ENCODE results near the gene MAML3. TPM values are rescaled to one million over a fixed set of nuclear protein-coding genes. Genes with fewer than 3 reads are reported as not detected.

The MAML3 gene
- total RNA-seq, 1 donor from 2014 or later = 4.3 TPM

GRCh38 chr4:140156529-140157171 lies 2.7 kb upstream of the MAML3 start:
- intact Hi-C loops (cut with micrococcal nuclease) = no loop called here

DNA sequence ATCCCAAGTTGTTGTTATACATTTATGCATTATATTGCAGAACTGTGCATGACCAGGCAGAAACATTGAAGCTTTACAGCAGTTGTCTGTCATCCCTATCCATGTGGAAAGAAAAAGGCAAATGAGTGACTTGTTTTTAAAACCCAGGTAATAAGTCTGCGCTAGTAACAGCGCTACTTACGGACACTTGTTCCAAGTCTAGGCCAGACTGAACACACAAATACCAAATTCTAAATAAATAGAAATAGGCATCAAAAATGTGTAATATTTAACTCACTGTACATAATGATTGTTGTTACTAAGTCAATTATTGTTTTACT lies 548 bp upstream of the MAML3 start:
- intact Hi-C loops (cut with micrococcal nuclease) = loop anchor here (1.0 to 5.0 kb wide), 4 partner anchors 95 to 1072 kb away; partner anchors contain the start of genes NAA15 and NDUFC1

DNA sequence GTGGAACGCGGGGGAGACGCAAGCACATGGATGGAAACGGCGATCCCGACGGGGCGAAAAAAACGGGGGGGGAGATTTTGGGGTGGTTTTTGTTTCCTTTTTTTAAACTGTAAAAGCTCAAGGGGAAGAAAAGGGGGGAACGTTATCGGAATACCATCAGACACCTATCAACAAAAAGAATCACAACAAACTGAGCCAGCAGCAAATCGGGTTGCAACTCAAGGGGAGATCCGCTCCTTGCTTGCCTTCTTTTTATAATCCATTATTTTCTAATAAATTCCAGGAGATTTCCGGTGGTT lies 616 bp downstream of the MAML3 start:
- intact Hi-C loops (cut with micrococcal nuclease) = loop anchor here (2.0 to 5.0 kb wide), 3 partner anchors 203 to 1071 kb away; partner anchors contain the start of genes NAA15 and NDUFC1

DNA sequence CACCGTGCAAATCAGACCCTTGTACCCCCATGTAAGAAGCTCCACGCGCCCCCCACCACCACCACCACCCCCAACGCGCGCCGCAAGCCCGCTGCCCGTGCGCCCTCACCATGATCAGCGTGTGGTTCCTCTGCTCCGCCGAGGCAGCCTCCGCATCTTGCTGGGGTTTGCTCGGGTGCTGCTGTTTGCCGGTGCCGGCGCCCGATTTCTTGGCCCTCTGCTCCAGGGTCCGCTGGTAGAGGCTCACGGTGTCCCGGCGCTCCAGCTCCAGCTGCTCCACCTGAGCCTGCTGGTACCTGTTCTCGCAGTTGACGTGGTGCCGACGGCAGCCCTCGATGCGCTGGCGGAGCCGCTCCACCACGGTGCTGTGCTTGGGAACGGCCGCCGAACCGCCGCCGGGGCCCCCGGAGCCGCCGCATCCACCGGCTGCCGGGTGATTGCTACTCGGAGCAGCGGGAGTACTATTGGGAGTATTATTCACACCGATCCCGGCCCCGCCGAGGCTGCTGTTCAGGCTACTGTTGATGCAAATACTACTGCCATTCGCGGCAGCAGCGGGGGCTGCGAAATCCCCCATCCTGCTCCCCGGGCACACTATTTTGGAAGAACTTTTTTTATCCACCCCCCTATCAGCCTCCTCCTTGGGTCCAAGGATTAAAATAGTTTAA lies 1.1 kb downstream of the MAML3 start:
- intact Hi-C loops (cut with micrococcal nuclease) = loop anchor here (2.0 to 5.0 kb wide), 3 partner anchors 202 to 1071 kb away; partner anchors contain the start of genes NAA15 and NDUFC1

- intact Hi-C loops (cut with micrococcal nuclease) = loop anchor here (2.0 to 5.0 kb wide), 3 partner anchors 201 to 1070 kb away; partner anchors contain the start of genes NAA15 and NDUFC1
Measured at GRCh38 chr4:140152013-140152703, 1.8 kb downstream of the MAML3 start.

DNA sequence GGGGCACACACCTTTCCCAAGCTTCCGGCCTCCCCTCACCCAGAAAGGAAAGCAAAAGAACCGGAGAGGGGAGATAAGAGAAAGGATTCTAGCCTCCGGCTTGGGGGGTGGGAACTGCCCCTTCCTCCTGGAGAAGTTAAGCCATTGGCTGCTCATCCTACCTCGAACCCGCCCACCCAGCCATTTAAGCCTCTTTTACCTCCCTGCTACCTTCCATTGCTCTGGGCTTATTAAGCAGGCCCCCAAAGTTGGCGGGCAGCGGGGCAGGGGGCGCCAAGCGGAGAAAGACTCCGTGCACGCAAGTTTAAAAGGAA lies 2.3 kb downstream of the MAML3 start:
- intact Hi-C loops (cut with micrococcal nuclease) = loop anchor here (2.0 to 5.0 kb wide), 8 partner anchors 29 to 1069 kb away; partner anchors contain the start of genes ELF2, ELMOD2, NAA15 and NDUFC1

GRCh38 chr4:140150886-140151698 lies 2.9 kb downstream of the MAML3 start:
- intact Hi-C loops (cut with micrococcal nuclease) = loop anchor here (1.0 to 5.0 kb wide), 13 partner anchors 28 to 1069 kb away; partner anchors contain the start of genes ELF2, ELMOD2, NAA15 and NDUFC1

- intact Hi-C loops (cut with micrococcal nuclease) = loop anchor here (1.0 to 5.0 kb wide), 13 partner anchors 28 to 1068 kb away; partner anchors contain the start of genes ELF2, ELMOD2, NAA15 and NDUFC1
Measured at GRCh38 chr4:140150636-140150885, 3.4 kb downstream of the MAML3 start.

DNA sequence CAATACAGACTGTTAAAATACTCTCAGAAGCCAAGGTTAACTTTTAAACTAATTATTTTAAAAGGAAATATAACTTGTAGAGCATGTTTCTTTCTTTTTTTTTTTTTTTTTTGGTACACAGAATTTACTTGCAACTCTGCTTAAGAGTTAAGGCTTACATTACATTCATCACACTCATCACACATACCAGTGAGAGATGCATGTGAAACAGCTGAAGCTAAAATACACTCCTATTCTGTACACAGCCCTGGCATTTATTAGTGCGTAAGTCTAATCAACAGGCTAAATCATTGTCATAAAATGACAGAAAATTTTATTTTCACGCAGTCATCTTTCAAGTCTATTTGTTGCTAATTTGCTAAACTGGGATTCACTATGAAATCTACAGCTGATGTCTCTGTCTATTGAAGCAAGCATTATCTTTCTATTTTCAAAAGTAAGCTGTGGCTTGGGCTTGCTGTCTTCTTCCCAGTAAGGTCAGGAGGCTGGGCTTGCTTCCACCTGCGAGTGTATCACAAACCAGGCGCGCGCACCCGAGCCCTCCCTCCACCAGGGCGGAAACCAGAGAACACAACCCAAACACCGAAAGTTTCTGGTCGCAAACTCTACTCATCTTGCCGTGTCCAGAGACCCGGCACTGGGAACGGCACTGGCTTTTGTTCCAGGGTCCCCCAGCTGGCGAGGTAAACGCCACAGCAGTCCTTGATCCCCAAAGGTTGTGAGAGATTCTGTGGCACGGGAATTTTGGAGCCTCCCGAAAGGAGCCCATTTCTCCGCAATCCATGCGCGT lies 3.9 kb downstream of the MAML3 start:
- intact Hi-C loops (cut with micrococcal nuclease) = loop anchor here (1.0 to 5.0 kb wide), 13 partner anchors 27 to 1068 kb away; partner anchors contain the start of genes ELF2, ELMOD2, NAA15 and NDUFC1

GRCh38 chr4:140144050-140144449 lies 9.9 kb downstream of the MAML3 start:
- intact Hi-C loops (cut with micrococcal nuclease) = no loop called here

- intact Hi-C loops (cut with micrococcal nuclease) = no loop called here
Measured at GRCh38 chr4:140141210-140141835, 12.7 kb downstream of the MAML3 start.

DNA sequence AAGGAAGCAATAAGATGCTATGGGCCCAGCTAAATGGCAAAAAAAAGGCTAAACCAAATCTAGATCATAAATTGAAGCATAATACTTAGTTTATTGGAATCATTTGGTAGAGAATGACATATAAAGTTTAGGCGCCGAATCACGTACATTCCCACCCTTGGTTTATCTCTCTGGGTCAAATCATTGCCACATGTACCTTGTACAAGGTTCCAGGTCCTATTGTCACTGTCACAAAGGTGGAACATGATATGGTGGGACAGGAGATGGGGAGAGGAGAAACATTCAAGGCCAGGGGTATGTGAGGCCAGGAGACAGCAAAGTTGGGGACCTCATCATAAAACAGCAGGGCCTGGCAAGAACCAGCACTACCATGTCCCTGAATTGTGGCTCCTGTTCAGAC lies 13.4 kb downstream of the MAML3 start:
- intact Hi-C loops (cut with micrococcal nuclease) = no loop called here

DNA sequence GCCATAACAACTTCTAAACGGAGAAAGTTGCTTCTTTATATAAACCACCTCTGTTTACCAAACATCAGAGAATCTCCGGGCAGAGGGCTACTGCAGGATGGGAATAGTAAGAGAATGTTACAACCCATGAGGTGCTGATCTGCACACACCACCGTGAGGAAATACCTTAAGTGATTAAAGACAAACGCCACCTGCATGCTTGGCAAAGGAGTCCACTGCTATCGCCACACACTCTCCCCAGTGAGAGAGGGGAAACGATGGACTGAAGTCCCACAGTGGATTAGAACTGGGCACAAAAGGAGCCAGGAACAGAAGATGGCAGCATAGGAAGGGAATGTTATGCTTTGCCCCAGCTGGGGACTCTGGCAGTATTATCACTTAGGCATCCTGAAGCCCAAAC lies 15.6 kb downstream of the MAML3 start:
- intact Hi-C loops (cut with micrococcal nuclease) = no loop called here

GRCh38 chr4:140137671-140138070 lies 16.3 kb downstream of the MAML3 start:
- intact Hi-C loops (cut with micrococcal nuclease) = no loop called here

- intact Hi-C loops (cut with micrococcal nuclease) = no loop called here
Measured at GRCh38 chr4:140136509-140136908, 17.5 kb downstream of the MAML3 start.

GRCh38 chr4:140135529-140136088 lies 18.4 kb downstream of the MAML3 start:
- intact Hi-C loops (cut with micrococcal nuclease) = no loop called here

DNA sequence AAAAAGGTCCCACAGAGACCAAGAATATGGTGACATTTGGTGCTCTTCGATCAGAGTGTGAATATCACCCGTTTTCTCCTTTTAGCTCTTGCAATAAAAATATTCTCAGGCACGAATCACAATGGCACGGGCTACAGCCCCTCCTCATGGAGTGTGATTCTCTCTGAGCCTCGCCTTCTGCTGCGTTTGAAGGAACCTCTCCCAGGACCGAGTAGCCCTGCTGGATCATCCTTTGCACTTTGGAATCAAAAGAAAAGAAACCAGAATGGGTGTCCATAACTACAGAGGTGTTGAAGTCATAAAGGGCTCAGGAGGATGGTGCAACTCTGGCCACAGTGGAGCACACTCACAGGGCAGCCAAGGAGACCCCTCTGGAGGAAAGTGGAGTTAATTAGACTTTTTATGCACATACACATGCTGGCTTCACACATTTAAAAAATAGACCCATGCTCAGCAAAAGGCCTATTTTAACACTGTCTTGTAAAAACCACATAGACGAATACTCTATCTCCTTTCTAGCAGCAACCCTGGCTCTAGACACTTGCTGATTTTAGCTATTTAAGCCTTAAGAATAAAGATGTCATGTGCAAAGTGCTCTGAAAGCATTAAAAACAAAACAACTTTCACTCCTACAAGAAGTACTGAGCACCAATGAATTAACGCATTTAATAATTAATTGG lies 19.1 kb downstream of the MAML3 start:
- intact Hi-C loops (cut with micrococcal nuclease) = no loop called here

DNA sequence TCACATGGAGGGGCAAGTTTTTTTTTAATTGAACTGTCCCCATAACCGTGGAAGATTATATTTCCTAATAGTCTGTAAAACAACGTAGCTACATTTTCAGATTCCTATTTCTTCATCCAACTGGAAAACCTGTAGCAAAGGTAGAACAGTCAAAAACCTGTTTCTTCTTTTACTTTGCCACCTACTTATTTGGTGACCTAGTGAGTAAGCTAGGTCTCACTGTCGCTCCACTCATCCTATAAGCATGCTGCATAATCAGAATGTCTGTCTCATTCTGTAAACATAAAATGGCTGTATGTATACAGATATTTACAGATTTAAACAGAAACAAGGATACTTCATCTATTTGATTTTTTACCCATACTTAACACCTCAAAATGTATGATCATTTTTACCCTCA lies 20.4 kb downstream of the MAML3 start:
- intact Hi-C loops (cut with micrococcal nuclease) = no loop called here

DNA sequence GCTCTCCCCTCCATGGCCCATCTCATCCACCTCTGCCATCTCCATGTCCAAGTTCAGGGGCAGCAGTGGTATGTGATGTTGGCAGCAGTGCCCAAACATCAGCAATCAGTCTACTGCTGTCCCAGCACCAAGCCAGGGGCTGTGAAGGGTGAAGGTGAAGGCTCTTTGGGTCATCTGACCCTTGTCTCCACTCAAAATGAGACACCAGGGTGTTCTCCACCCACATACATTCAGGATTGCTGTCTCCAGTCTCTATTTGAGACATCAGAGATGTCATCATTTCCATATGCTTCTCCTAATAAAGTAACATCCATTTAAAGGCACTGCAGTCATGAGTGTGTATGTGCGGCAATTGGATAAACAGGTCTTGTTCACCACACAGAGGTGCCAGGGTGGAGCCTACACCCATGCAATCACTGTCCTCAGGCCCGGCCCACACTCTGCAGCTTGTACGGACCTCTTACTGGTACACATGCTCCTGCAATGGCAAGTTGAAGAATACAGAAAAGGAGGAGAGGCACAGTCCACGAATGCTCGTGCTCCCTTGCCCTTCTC lies 22.2 kb downstream of the MAML3 start:
- intact Hi-C loops (cut with micrococcal nuclease) = no loop called here
